HepG2 (cell line): Measurements from ENCODE around the gene ARHGEF16. TPM values are rescaled to one million over a fixed set of nuclear protein-coding genes. Genes with fewer than 3 reads are reported as not detected.

ENCODE experiments used
- GATAD1 ChIP-seq: IDR thresholded peaks from 2 replicates; pipeline ENCODE4 v1.6.1; 2016; ENCODE audit warnings: missing genetic modification reagents, missing compliant biosample characterization
- KAT8 ChIP-seq: IDR thresholded peaks from 2 replicates; pipeline ENCODE4 v1.6.1; 2016; ENCODE audit warnings: missing genetic modification reagents, missing compliant biosample characterization
- PTBP1 ChIP-seq: fragments of 200-400 bp; formaldehyde crosslinking; IDR thresholded peaks from 2 replicates; pipeline ENCODE4 v1.6.1; 2018; ENCODE audit warnings: low read length, low read depth; ENCODE audit not compliant: poor library complexity, severe bottlenecking
- SNRNP70 ChIP-seq: fragments of 200-400 bp; formaldehyde crosslinking; IDR thresholded peaks from 2 replicates; pipeline ENCODE4 v1.6.1; 2017; ENCODE audit warnings: mild to moderate bottlenecking, low read depth, low read length, moderate library complexity
- TARDBP ChIP-seq: sonication (generic); formaldehyde crosslinking; IDR thresholded peaks from 2 replicates; pipeline ENCODE4 v1.8.0; 2022; ENCODE audit warnings: mild to moderate bottlenecking, missing genetic modification reagents
- ZFP62 ChIP-seq: sonication (generic); formaldehyde crosslinking; IDR thresholded peaks from 2 replicates; pipeline ENCODE4 v1.4.0; 2020; ENCODE audit warnings: missing genetic modification reagents
- ZIK1 ChIP-seq: sonication (generic); formaldehyde crosslinking; IDR thresholded peaks from 2 replicates; pipeline ENCODE4 v1.5.0; 2020; ENCODE audit warnings: mild to moderate bottlenecking, low read depth, missing genetic modification reagents, borderline replicate concordance
- ZMYM4 ChIP-seq: sonication (generic); formaldehyde crosslinking; IDR thresholded peaks from 2 replicates; pipeline ENCODE4 v1.8.1; 2023; ENCODE audit warnings: mild to moderate bottlenecking, missing genetic modification reagents
- ZNF547 ChIP-seq: sonication (generic); formaldehyde crosslinking; IDR thresholded peaks from 2 replicates; pipeline ENCODE4 v1.5.1; 2020; ENCODE audit warnings: mild to moderate bottlenecking, missing genetic modification reagents
- ZNF567 ChIP-seq: sonication (generic); formaldehyde crosslinking; IDR thresholded peaks from 2 replicates; pipeline ENCODE4 v1.8.1; 2023; ENCODE audit warnings: mild to moderate bottlenecking, missing genetic modification reagents, borderline replicate concordance
- ZNF597 ChIP-seq: sonication (generic); formaldehyde crosslinking; IDR thresholded peaks from 2 replicates; pipeline ENCODE4 v1.5.0; 2020; ENCODE audit warnings: missing genetic modification reagents
- ZNF646 ChIP-seq: sonication (generic); formaldehyde crosslinking; IDR thresholded peaks from 2 replicates; pipeline ENCODE4 v1.9.0; 2021; ENCODE audit warnings: mild to moderate bottlenecking, missing genetic modification reagents
- ZNF781 ChIP-seq: sonication (generic); formaldehyde crosslinking; IDR thresholded peaks from 2 replicates; pipeline ENCODE4 v1.5.1; 2020; ENCODE audit warnings: borderline replicate concordance, mild to moderate bottlenecking, missing genetic modification reagents; ENCODE audit errors: not compliant biosample characterization
- ZNF800 ChIP-seq: sonication (generic); formaldehyde crosslinking; IDR thresholded peaks from 2 replicates; pipeline ENCODE4 v1.4.0; 2020; ENCODE audit warnings: missing genetic modification reagents
- polyA plus RNA-seq, 8 experiments: library from polyadenylated mRNA; depleted of rRNA in 3 of 8; stranded (reverse) in 7 of 8; unstranded in 1 of 8; fragments of >200 nt; fragmentation: Illumina TruSeq in 4 of 8; extraction: Trizol in 4 of 8; gene quantifications; 2 replicates each; pipeline versions ENCODE4 v1.2.1 to v1.2.3, GENCODE V29; 2011 to 2016; ENCODE audit warnings: low read depth in 4 of 8, missing spikeins in 1 of 8, mixed read lengths in 1 of 8; ENCODE audit not compliant: insufficient read depth in 1 of 8
- total RNA-seq, 5 experiments: library from RNA; depleted of rRNA; stranded (reverse); fragments of >200 nt; fragmentation: Illumina TruSeq; extraction: Trizol; gene quantifications; 2 replicates each; pipeline ENCODE4 v1.2.3, GENCODE V29; 2016; ENCODE audit warnings: low read depth in 1 of 5
- TF ChIP-seq, protein P1 (sequence below): sonication (generic); formaldehyde crosslinking; IDR thresholded peaks from 2 replicates; pipeline ENCODE4 v1.5.0; 2020; ENCODE audit warnings: mild to moderate bottlenecking, missing genetic modification reagents, borderline replicate concordance
- TF ChIP-seq, protein P2 (sequence below): sonication (generic); formaldehyde crosslinking; IDR thresholded peaks from 2 replicates; pipeline ENCODE4 v1.4.0; 2020; ENCODE audit warnings: missing genetic modification reagents

ARHGEF16 gene
- total and polyA plus RNA-seq, 2 of the 13 experiments (the other 11 are each of a cell fraction or from before 2014, with no cell fraction given), result 20.3 to 39.9 TPM

DNA sequence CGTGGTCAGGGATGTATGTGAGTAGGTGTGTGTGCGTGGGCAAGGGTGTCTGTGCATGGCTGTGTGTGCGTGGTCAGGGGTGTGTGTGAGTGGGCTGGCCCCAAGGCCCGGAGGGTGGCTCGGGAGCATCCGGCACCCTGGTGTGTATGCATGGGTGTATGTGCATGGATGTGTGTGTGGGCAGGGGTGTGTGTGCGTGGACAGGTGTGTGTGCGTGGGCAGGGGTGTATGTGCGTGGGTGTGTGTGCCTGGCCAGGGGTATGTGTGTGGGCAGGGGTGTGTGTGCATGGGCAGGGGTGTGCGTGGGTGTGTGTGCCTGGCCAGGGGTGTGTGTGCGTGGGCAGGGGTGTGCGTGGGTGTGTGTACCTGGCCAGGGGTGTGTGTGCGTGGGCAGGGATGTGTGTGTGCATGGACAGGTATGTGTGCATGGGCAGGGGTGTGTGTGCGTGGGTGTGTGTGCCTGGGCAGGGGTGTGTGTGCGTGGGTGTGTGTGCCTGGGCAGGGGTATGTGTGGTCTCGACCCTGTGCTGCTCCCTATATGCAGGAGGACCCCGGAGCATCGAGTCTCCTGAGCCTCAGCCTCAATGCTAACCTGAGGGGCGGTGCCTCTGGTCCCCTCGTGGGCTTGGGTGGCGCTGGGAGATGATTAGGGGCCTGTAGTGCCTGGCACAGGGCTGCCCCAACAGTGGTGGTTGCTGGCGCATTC is 16.3 kb downstream of the ARHGEF16 start (continued):
- TF ChIP-seq ZNF646 (CRISPR knock-in tag) (peak; percentile 68; the same call in 1 of the 2 replicates), KAT8 (CRISPR knock-in tag) (no peak), ZNF781 (no peak), ZNF800 (CRISPR knock-in tag) (no peak), ZMYM4 (CRISPR knock-in tag) (no peak), ZFP62 (no peak), PTBP1 (no peak), ZNF547 (CRISPR knock-in tag) (no peak), SNRNP70 (no peak), GATAD1 (CRISPR knock-in tag) (no peak), ZNF597 (CRISPR knock-in tag) (no peak), ZIK1 (CRISPR knock-in tag) (0 out of 2 replicates have a peak, but pooled peaks have one; percentile 18), TARDBP (CRISPR knock-in tag) (no peak), ZNF567 (CRISPR knock-in tag) (no peak)
- TF ChIP-seq, protein P1, sequence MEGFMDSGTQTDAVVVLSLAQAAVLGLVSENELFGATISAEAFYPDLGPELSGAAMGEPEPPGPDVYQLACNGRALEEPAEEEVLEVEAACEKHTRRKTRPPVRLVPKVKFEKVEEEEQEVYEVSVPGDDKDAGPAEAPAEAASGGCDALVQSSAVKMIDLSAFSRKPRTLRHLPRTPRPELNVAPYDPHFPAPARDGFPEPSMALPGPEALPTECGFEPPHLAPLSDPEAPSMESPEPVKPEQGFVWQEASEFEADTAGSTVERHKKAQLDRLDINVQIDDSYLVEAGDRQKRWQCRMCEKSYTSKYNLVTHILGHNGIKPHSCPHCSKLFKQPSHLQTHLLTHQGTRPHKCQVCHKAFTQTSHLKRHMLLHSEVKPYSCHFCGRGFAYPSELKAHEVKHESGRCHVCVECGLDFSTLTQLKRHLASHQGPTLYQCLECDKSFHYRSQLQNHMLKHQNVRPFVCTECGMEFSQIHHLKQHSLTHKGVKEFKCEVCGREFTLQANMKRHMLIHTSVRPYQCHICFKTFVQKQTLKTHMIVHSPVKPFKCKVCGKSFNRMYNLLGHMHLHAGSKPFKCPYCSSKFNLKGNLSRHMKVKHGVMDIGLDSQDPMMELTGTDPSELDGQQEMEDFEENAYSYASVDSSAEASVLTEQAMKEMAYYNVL (CRISPR knock-in tag), result no peak
- TF ChIP-seq, protein P2, sequence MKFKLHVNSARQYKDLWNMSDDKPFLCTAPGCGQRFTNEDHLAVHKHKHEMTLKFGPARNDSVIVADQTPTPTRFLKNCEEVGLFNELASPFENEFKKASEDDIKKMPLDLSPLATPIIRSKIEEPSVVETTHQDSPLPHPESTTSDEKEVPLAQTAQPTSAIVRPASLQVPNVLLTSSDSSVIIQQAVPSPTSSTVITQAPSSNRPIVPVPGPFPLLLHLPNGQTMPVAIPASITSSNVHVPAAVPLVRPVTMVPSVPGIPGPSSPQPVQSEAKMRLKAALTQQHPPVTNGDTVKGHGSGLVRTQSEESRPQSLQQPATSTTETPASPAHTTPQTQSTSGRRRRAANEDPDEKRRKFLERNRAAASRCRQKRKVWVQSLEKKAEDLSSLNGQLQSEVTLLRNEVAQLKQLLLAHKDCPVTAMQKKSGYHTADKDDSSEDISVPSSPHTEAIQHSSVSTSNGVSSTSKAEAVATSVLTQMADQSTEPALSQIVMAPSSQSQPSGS (CRISPR knock-in tag), result no peak
